SK-N-MC (cell line): Measurements from ENCODE around the gene WDFY1.

Source experiments
- EZH2 ChIP-seq: fragments of 200-600 bp; sonication (generic); IDR thresholded peaks from one replicate; pipeline ENCODE4 v1.6.1; 2017; ENCODE audit warnings: antibody characterized with exemption
- POLR2AphosphoS5 ChIP-seq: IDR thresholded peaks from 2 replicates; pipeline ENCODE4 v1.6.1; 2012; ENCODE audit warnings: mild to moderate bottlenecking, low read depth, low read length, borderline replicate concordance

GRCh38 chr2:223949241-223949840 is 4.2 kb upstream of the WDFY1 start:
- TF ChIP-seq EZH2 (no peak), POLR2AphosphoS5 (no peak)
